A549 (cell line): Measurements from ENCODE around the gene SMLR1. TPM values are rescaled to one million over a fixed set of nuclear protein-coding genes. Genes with fewer than 3 reads are reported as not detected.
A peak's percentile ranks its signal among the peaks of the same experiment; 100 is the strongest.

ENCODE experiments used
- ATAC-seq, 2 experiments: fragments of 200-7000 bp in 1 of 2; fragments of >200 bp in 1 of 2; cut with Nextera tagmentation in 1 of 2; cut with Tn5 transposase in 1 of 2; 3 replicates each; pipeline versions ENCODE4 v1.8.0 to v1.9.1; 2018 to 2020; ENCODE audit warnings: mild to moderate bottlenecking in 1 of 2, moderate library complexity in 1 of 2
- CTCF ChIA-PET: fragments of 300-600 bp; sonication (Branson Sonifier 250); formaldehyde crosslinking; extraction: SDS; loops from one replicate; lab custom pipeline; 2021; ENCODE audit warnings: antibody characterized with exemption, inconsistent platforms; lab: Yijun Ruan, JAX
- POLR2A ChIA-PET: fragments of 350-600 bp; formaldehyde crosslinking; extraction: SDS; loops from one replicate; lab custom pipeline; 2021; ENCODE audit warnings: antibody characterized with exemption, inconsistent platforms; lab: Yijun Ruan, JAX
- DNase-seq, 2 experiments: peaks; one replicate each; pipeline versions ENCODE4 v3.0.0 to v3.0.0-alpha.2; 2011 to 2016; ENCODE audit warnings: low read depth in 1 of 2, low spot score in 1 of 2
- FAIRE-seq: peaks from 2 replicates; lab custom pipeline; 2011; peaks lifted over from hg19 to GRCh38; lab: Jason Lieb, UNC
- H3K27ac ChIP-seq, 2 experiments: fragments of >200 bp; sonication (Bioruptor Twin); formaldehyde crosslinking; 3 replicates each; pipeline ENCODE4 v1.5.1; 2016 to 2017
- H3K4me1 ChIP-seq: fragments of >200 bp; sonication (Bioruptor Twin); formaldehyde crosslinking; 3 replicates; pipeline ENCODE4 v1.6.1; 2016
- H3K4me2 ChIP-seq: fragments of >200 bp; sonication (Bioruptor Twin); formaldehyde crosslinking; 3 replicates; pipeline ENCODE4 v1.6.1; 2016
- H3K4me3 ChIP-seq: fragments of >200 bp; sonication (Bioruptor Twin); formaldehyde crosslinking; 3 replicates; pipeline ENCODE4 v1.5.1; 2016
- H3K9me3 ChIP-seq: fragments of >200 bp; sonication (Bioruptor Twin); formaldehyde crosslinking; 3 replicates; pipeline ENCODE4 v1.6.1; 2016
- ATOH8 ChIP-seq: fragments of 250-450 bp; sonication (Bioruptor Pico); IDR thresholded peaks from 2 replicates; pipeline ENCODE4 v1.5.0; 2020; ENCODE audit warnings: low read depth, mild to moderate bottlenecking, moderate library complexity
- BHLHE40 ChIP-seq: IDR thresholded peaks from 2 replicates; pipeline ENCODE4 v1.6.1; 2012; ENCODE audit warnings: low read depth, low read length, inconsistent platforms
- CBX8 ChIP-seq: fragments of 200-600 bp; sonication (generic); IDR thresholded peaks from 2 replicates; pipeline ENCODE4 v1.6.1; 2016
- GATA3 ChIP-seq: IDR thresholded peaks from 2 replicates; pipeline ENCODE4 v1.6.1; 2012; ENCODE audit warnings: borderline replicate concordance
- HMGXB4 ChIP-seq: fragments of 250-450 bp; sonication (Bioruptor Pico); IDR thresholded peaks from 2 replicates; pipeline ENCODE4 v1.5.0; 2021; ENCODE audit warnings: mild to moderate bottlenecking, moderate library complexity, borderline replicate concordance
- MAX ChIP-seq: IDR thresholded peaks from 2 replicates; pipeline ENCODE4 v1.6.1; 2012
- MYC ChIP-seq: IDR thresholded peaks from 2 replicates; pipeline ENCODE4 v1.6.1; 2012; ENCODE audit warnings: mild to moderate bottlenecking, inconsistent platforms, low read length, improper control_type of control experiment, borderline replicate concordance
- NPAS2 ChIP-seq: fragments of 250-450 bp; sonication (Bioruptor Pico); IDR thresholded peaks from 2 replicates; pipeline ENCODE4 v1.8.0; 2022; ENCODE audit warnings: mild to moderate bottlenecking, moderate library complexity, borderline replicate concordance
- RNF2 ChIP-seq: fragments of 200-600 bp; sonication (generic); IDR thresholded peaks from 2 replicates; pipeline ENCODE4 v1.6.1; 2016; ENCODE audit warnings: low read depth, mild to moderate bottlenecking, antibody characterized with exemption, moderate library complexity, borderline replicate concordance
- TFCP2L1 ChIP-seq: fragments of 250-450 bp; sonication (Bioruptor Pico); IDR thresholded peaks from 2 replicates; pipeline ENCODE4 v1.5.0; 2021; ENCODE audit warnings: mild to moderate bottlenecking
- USF2 ChIP-seq: fragments of 450-650 bp; IDR thresholded peaks from 2 replicates; pipeline ENCODE4 v1.6.1; 2014; ENCODE audit warnings: antibody characterized with exemption
- WGBS: methylation state at CpG from one replicate; pipeline ENCODE4 v1.1.6; 2017; ENCODE audit errors: missing lambda C conversion rate; 5-methylcytosine and 5-hydroxymethylcytosine counted together
- polyA minus RNA-seq: library from RNA; depleted of rRNA, polyadenylated mRNA; stranded (reverse); fragments of >200 nt; gene quantifications from 2 replicates; pipeline ENCODE4 v1.2.3, GENCODE V29; 2011; rRNA and poly(A)+ RNA removed
- polyA plus RNA-seq, 4 experiments: library from polyadenylated mRNA; depleted of rRNA in 3 of 4; stranded (reverse); fragments of >200 nt; fragmentation: RNase III in 1 of 4; extraction: RNeasy Plus Mini Kit Qiagen cat#74134 plus additional on column Dnase treatment in 1 of 4; gene quantifications; 2 replicates in 3 of 4; 3 replicates in 1 of 4; pipeline ENCODE4 v1.2.3, GENCODE V29; 2011 to 2017

Gene SMLR1
- polyA plus RNA-seq (2011; rRNA removed) (0.05 TPM in 1 of 2 replicates, not detected in the other), polyA plus RNA-seq (2017; fragmentation: RNase III; extraction: RNeasy Plus Mini Kit Qiagen cat#74134 plus additional on column Dnase treatment) (0.03 to 0.04 TPM in 2 of 3 replicates, not detected in the other), polyA minus RNA-seq (not detected in 2 replicates)
- polyA plus RNA-seq (2012; cell fraction: cytosol; rRNA removed), result 0.03 and 0.04 TPM in 2 replicates
- polyA plus RNA-seq (2012; cell fraction: nucleus; rRNA removed), result not detected in 2 replicates

GRCh38 chr6:130827247-130828149 lies at the start of gene SMLR1:
Gene SMLR1 (plus strand): TSS chr6:130827406. CDS start chr6:130827414, 8 bp downstream.
- Histone ChIP-seq H3K27ac (no peak within 1 kb of the TSS), H3K4me1 (no peaks in the 10 kb centered on the region), H3K4me2 (0 out of 3 replicates have a peak within 1 kb of the TSS, but pooled peaks have one; percentile 21), H3K4me3 (no peak within 1 kb of the TSS), H3K9me3 (no peaks in the 10 kb centered on the region)
- DNase-seq (no peak), FAIRE-seq (no peak), ATAC-seq (no peak)
- WGBS, result 58% methylated on average over 11 of the region's 11 CpGs
- TF ChIP-seq GATA3 (no peak), CBX8 (no peak)
- CTCF ChIA-PET, result no interaction called here
- POLR2A ChIA-PET, result no interaction called here

GRCh38 chr6:130778946-130779657 lies 48.1 kb upstream of the SMLR1 start:
- no peak for DNase-seq
- H3K4me2 ChIP-seq, result no peak overlapping the region
- H3K27ac ChIP-seq, result no peak overlapping the region

GRCh38 chr6:130779658-130780033 lies 47.6 kb upstream of the SMLR1 start:
- ChIA-PET CTCF (no interaction called here), POLR2A (no interaction called here)
- DNase-seq, result no peak
- FAIRE-seq, result no peak
- no peak overlapping the region for H3K27ac ChIP-seq
- no peaks in the 10 kb centered on the region for H3K9me3 ChIP-seq
- no peaks in the 10 kb centered on the region for H3K4me1 ChIP-seq
- TF ChIP-seq HMGXB4, result no peak
- TF ChIP-seq USF2, result no peak
- no peak for TF ChIP-seq RNF2
- no peak for ATAC-seq
- H3K4me2 ChIP-seq, result no peak overlapping the region
- no peak overlapping the region for H3K4me3 ChIP-seq
- WGBS, result 8% methylated on average over 4 of the region's 4 CpGs

More at GRCh38 chr6:130778946-130779657, 48.1 kb upstream of the SMLR1 start:
- ChIA-PET CTCF (no interaction called here), POLR2A (no interaction called here)
- H3K4me3 ChIP-seq, result no peak overlapping the region
- ATAC-seq (no peak), FAIRE-seq (no peak)
- no peaks in the 10 kb centered on the region for H3K9me3 ChIP-seq
- whole genome bisulfite sequencing, result 59% methylated on average over 7 of the region's 7 CpGs
- no peaks in the 10 kb centered on the region for H3K4me1 ChIP-seq
- TF ChIP-seq BHLHE40 (no peak), MYC (no peak), ATOH8 (CRISPR knock-in tag) (no peak), MAX (no peak), NPAS2 (no peak), TFCP2L1 (no peak), USF2 (no peak)
